ENCODE measurements around the gene RNF130. TPM values are rescaled to one million over a fixed set of nuclear protein-coding genes. Genes with fewer than 3 reads are reported as not detected.

Gene RNF130
- total RNA-seq: 100 to 1,000 TPM in 1 of 2 donors, 10 to 100 TPM in 1; 83.8 to 116 TPM

- Histone ChIP-seq H3K27me3 (replicated peaks; ENCODE audit: insufficient read depth) (no peaks in the 10 kb centered on the region), H3K36me3 (no peaks in the 10 kb centered on the region), H3K4me1 (replicated peaks) (no peaks in the 10 kb centered on the region), H3K4me3 (peak within 1 kb of the TSS; percentile 86 to 92), H3K9me3 (no peaks in the 10 kb centered on the region), H3K27ac (peak within 1 kb of the TSS; percentile 95 to 96)
- WGBS: 1% methylated on average over 68 of the region's 113 CpGs
- peak; percentile 90 for DNase-seq (ENCODE audit: low spot score)
- TF ChIP-seq CTCF (IDR thresholded peaks at IDR 0.05) (peak in 1 of 4 experiments; percentile 29), POLR2AphosphoS5 (IDR thresholded peaks at IDR 0.05) (peak; percentile 72), POLR2A (IDR thresholded peaks at IDR 0.05) (peak; percentile 50)
- intact Hi-C loops (cut with DNase I): loop anchor here (5.0 kb wide), 1 partner anchor 164 kb away; the partner anchor contains the start of gene TBC1D9B
Measured at GRCh38 chr5:180071531-180072255, at the start of gene RNF130. Gene RNF130, minus strand, starts transcription at chr5:180071759. Its CDS starts 57 bp downstream, at chr5:180071702.

- H3K4me3 ChIP-seq: no peak overlapping the region
- no peaks in the 10 kb centered on the region for H3K9me3 ChIP-seq
- no peak for DNase-seq (ENCODE audit: low spot score)
- no peaks in the 10 kb centered on the region for H3K4me1 ChIP-seq (replicated peaks)
- H3K27me3 ChIP-seq (replicated peaks; ENCODE audit: insufficient read depth): no peaks in the 10 kb centered on the region
- intact Hi-C loops (cut with DNase I): no loop called here
- 77% methylated on average over 28 of the region's 28 CpGs for WGBS
- TF ChIP-seq POLR2AphosphoS5 (IDR thresholded peaks at IDR 0.05): no peak
- TF ChIP-seq POLR2A (IDR thresholded peaks at IDR 0.05): no peak
- TF ChIP-seq CTCF (IDR thresholded peaks at IDR 0.05): no peak
- no peak overlapping the region for H3K27ac ChIP-seq
- H3K36me3 ChIP-seq: no peaks in the 10 kb centered on the region
Measured at GRCh38 chr5:180120237-180121101, 48.9 kb upstream of the RNF130 start.

- no peak overlapping the region for H3K4me3 ChIP-seq
- WGBS: 88% methylated on average over 12 of the region's 12 CpGs
- no peaks in the 10 kb centered on the region for H3K27me3 ChIP-seq (replicated peaks; ENCODE audit: insufficient read depth)
- no peak overlapping the region for H3K27ac ChIP-seq
- TF ChIP-seq POLR2A (IDR thresholded peaks at IDR 0.05) (no peak), CTCF (IDR thresholded peaks at IDR 0.05) (no peak), POLR2AphosphoS5 (IDR thresholded peaks at IDR 0.05) (no peak)
- H3K9me3 ChIP-seq: no peaks in the 10 kb centered on the region
- H3K4me1 ChIP-seq (replicated peaks): no peaks in the 10 kb centered on the region
- H3K36me3 ChIP-seq: no peaks in the 10 kb centered on the region
- no peak for DNase-seq (ENCODE audit: low spot score)
- intact Hi-C loops (cut with DNase I): no loop called here
Measured at GRCh38 chr5:180119903-180120236, 48.3 kb upstream of the RNF130 start.

GRCh38 chr5:180119031-180119902 is 47.7 kb upstream of the RNF130 start:
- no peak for DNase-seq (ENCODE audit: low spot score)
- no peaks in the 10 kb centered on the region for H3K9me3 ChIP-seq
- no peak overlapping the region for H3K4me3 ChIP-seq
- no peak overlapping the region for H3K27ac ChIP-seq
- H3K4me1 ChIP-seq (replicated peaks): no peaks in the 10 kb centered on the region
- no peaks in the 10 kb centered on the region for H3K27me3 ChIP-seq (replicated peaks; ENCODE audit: insufficient read depth)
- intact Hi-C loops (cut with DNase I): no loop called here
- no peak for TF ChIP-seq POLR2A (IDR thresholded peaks at IDR 0.05)
- no peak for TF ChIP-seq POLR2AphosphoS5 (IDR thresholded peaks at IDR 0.05)
- TF ChIP-seq CTCF (IDR thresholded peaks at IDR 0.05): no peak
- 87% methylated on average over 17 of the region's 23 CpGs for WGBS
- no peaks in the 10 kb centered on the region for H3K36me3 ChIP-seq

Measured in prostate gland (tissue), 2 donors.